Nephron progenitor cell (in vitro differentiated cells): ENCODE results near the gene AP2M1.

Source experiments
- DNase-seq: peaks from one replicate; pipeline ENCODE4 v3.0.0; 2021
- H3K27ac Mint-ChIP-seq: 2 replicates; pipeline ENCODE4 v1.8.0; 2021; ENCODE audit warnings: mild to moderate bottlenecking, moderate library complexity, mixed read lengths
- H3K27me3 Mint-ChIP-seq: 2 replicates; pipeline ENCODE4 v1.8.0; 2021; ENCODE audit warnings: mild to moderate bottlenecking, low read depth, mixed read lengths; ENCODE audit not compliant: poor library complexity
- H3K36me3 Mint-ChIP-seq: 2 replicates; pipeline ENCODE4 v1.8.0; 2021; ENCODE audit warnings: low read depth, mixed read lengths
- H3K4me1 Mint-ChIP-seq: 2 replicates; pipeline ENCODE4 v1.8.0; 2021; ENCODE audit warnings: mixed read lengths
- H3K4me3 Mint-ChIP-seq: 2 replicates; pipeline ENCODE4 v1.8.0; 2021; ENCODE audit warnings: mild to moderate bottlenecking, moderate library complexity, mixed read lengths
- H3K9me3 Mint-ChIP-seq: 2 replicates; pipeline ENCODE4 v1.8.0; 2021; ENCODE audit warnings: mild to moderate bottlenecking, moderate library complexity, mixed read lengths
- CTCF ChIP-seq: fragments of 200-600 bp; sonication (generic); IDR thresholded peaks from 2 replicates; pipeline ENCODE4 v1.5.0; 2021; ENCODE audit warnings: antibody characterized with exemption

The AP2M1 gene

GRCh38 chr3:184184546-184185230 lies 10.0 kb downstream of the AP2M1 start:
- Mint-ChIP-seq H3K36me3 (peaks cover 59% of the 10 kb centered on the region), H3K27ac (peak overlapping the region; percentile 94), H3K4me1 (peaks cover 30% of the 10 kb centered on the region)

DNA sequence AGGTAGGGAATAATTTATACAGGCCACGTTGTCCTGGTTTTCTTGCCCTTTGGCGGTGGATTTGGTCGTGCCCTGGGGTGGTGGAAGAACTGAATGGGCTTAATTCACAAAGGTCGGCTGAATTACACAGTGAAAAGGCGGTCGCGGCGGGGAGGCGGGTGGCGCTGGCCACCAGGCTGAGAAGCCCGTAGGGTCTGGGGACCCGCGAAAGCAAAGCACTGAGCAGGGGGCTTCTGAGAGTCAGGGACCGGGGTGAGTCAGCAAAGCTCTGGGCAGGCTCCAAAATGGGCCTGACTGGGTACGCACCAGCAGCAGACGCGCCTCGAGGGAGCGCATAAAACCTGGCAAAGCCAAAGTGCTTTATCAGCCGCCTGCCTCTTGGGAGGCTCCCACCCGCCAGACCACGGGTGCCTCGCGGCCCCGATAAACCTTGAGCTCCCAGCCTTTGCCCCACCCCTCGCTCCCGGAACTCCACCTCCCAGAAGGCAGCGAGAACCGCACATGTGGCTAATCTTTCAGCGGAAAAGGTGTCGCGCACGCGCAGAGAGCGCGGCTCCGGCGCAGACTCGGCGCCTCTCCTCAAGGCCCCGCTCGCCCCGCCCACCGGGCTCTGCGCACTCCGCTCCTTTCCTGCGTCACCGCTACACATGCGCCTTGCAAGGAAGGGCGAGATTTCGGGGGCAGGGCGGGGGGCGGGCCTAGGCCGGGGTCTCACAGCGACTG lies 11.0 kb downstream of the AP2M1 start:
- H3K9me3 Mint-ChIP-seq = no peaks in the 10 kb centered on the region
- peaks cover 30% of the 10 kb centered on the region for H3K4me1 Mint-ChIP-seq
- peak; percentile 100 for DNase-seq
- peaks cover 55% of the 10 kb centered on the region for H3K36me3 Mint-ChIP-seq
- H3K4me3 Mint-ChIP-seq = peak overlapping the region; percentile 99
- no peak for TF ChIP-seq CTCF
- H3K27ac Mint-ChIP-seq = peak overlapping the region; percentile 95
- H3K27me3 Mint-ChIP-seq = no peaks in the 10 kb centered on the region

More at GRCh38 chr3:184184546-184185230, 10.0 kb downstream of the AP2M1 start:
- H3K4me3 Mint-ChIP-seq = peak overlapping the region; percentile 99
- no peak for TF ChIP-seq CTCF
- H3K9me3 Mint-ChIP-seq = no peaks in the 10 kb centered on the region
- no peak for DNase-seq
- H3K27me3 Mint-ChIP-seq = no peaks in the 10 kb centered on the region

- no peak for DNase-seq
- no peak for TF ChIP-seq CTCF
- no peaks in the 10 kb centered on the region for H3K27me3 Mint-ChIP-seq
Observed at GRCh38 chr3:184186184-184186901, 11.7 kb downstream of the AP2M1 start, which contains the start of gene ABCF3. ABCF3 (plus strand) TSS chr3:184186199; CDS start chr3:184186208, 9 bp downstream.

GRCh38 chr3:184186902-184187207 lies 12.2 kb downstream of the AP2M1 start:
- TF ChIP-seq CTCF = no peak
- no peaks in the 10 kb centered on the region for H3K27me3 Mint-ChIP-seq
- no peaks in the 10 kb centered on the region for H3K9me3 Mint-ChIP-seq
- H3K36me3 Mint-ChIP-seq = peaks cover 46% of the 10 kb centered on the region
- no peak for DNase-seq
- peak overlapping the region; percentile 99 for H3K4me3 Mint-ChIP-seq
- peak overlapping the region; percentile 95 for H3K27ac Mint-ChIP-seq
- H3K4me1 Mint-ChIP-seq = peaks cover 30% of the 10 kb centered on the region

More at GRCh38 chr3:184186184-184186901, 11.7 kb downstream of the AP2M1 start, which contains the start of gene ABCF3:
- Mint-ChIP-seq H3K27ac (peak within 1 kb of the TSS; percentile 95), H3K36me3 (peaks cover 49% of the 10 kb centered on the region), H3K4me1 (peaks cover 30% of the 10 kb centered on the region), H3K4me3 (peak within 1 kb of the TSS; percentile 99), H3K9me3 (no peaks in the 10 kb centered on the region)

- Mint-ChIP-seq H3K4me1 (peaks cover 30% of the 10 kb centered on the region), H3K4me3 (no peak overlapping the region), H3K36me3 (peaks cover 49% of the 10 kb centered on the region), H3K27me3 (no peaks in the 10 kb centered on the region), H3K9me3 (no peaks in the 10 kb centered on the region), H3K27ac (no peak overlapping the region)
- no peak for DNase-seq
- TF ChIP-seq CTCF = no peak
Observed at GRCh38 chr3:184188080-184188479, 13.4 kb downstream of the AP2M1 start.
